AG09319 (cell line): ENCODE data around the gene FHIP1A.
A peak's percentile ranks its signal among the peaks of the same experiment; 100 is the strongest.

Experiments
- DNase-seq: peaks from one replicate; pipeline ENCODE4 v3.0.0-alpha.2; 2010; ENCODE audit warnings: low read depth; ENCODE audit errors: extremely low read depth
- CTCF ChIP-seq: IDR thresholded peaks from 2 replicates; pipeline ENCODE4 v1.5.1; 2011; ENCODE audit warnings: low read depth, mild to moderate bottlenecking, inconsistent platforms, low read length, moderate library complexity

Gene FHIP1A

GRCh38 chr4:151418385-151418784, 9.4 kb downstream of the FHIP1A start:
- DNase-seq, result peak; percentile 29
- no peak for TF ChIP-seq CTCF

GRCh38 chr4:151418856-151419255, 9.9 kb downstream of the FHIP1A start:
- no peak for TF ChIP-seq CTCF
- no peak for DNase-seq

GRCh38 chr4:151420250-151420807, 11.4 kb downstream of the FHIP1A start:
- no peak for DNase-seq
- TF ChIP-seq CTCF, result no peak

- no peak for DNase-seq
- no peak for TF ChIP-seq CTCF
Measured at GRCh38 chr4:151422854-151423253, 13.9 kb downstream of the FHIP1A start.

- DNase-seq, result no peak
- no peak for TF ChIP-seq CTCF
Measured at GRCh38 chr4:151426513-151426912, 17.5 kb downstream of the FHIP1A start.

- DNase-seq, result no peak
- TF ChIP-seq CTCF, result no peak
Measured at GRCh38 chr4:151427266-151427665, 18.3 kb downstream of the FHIP1A start.

GRCh38 chr4:151428346-151428745, 19.4 kb downstream of the FHIP1A start:
- no peak for DNase-seq
- no peak for TF ChIP-seq CTCF
